RWPE1 (cell line): ENCODE measurements around the gene DGKQ.

Experiments used
- CTCF ChIA-PET: fragments of 350-600 bp; sonication (Branson Sonifier 250); formaldehyde crosslinking; extraction: SDS; loops from one replicate; lab custom pipeline; 2021; lab: Yijun Ruan, JAX
- POLR2A ChIA-PET: fragments of 400-600 bp; formaldehyde crosslinking; extraction: SDS; loops from one replicate; lab custom pipeline; 2020; ENCODE audit warnings: antibody characterized with exemption; ENCODE audit not compliant: low non-redundant PET; lab: Yijun Ruan, JAX
- DNase-seq: peaks from one replicate; pipeline ENCODE4 v3.0.0; 2012; ENCODE audit warnings: low spot score
- H3K27ac ChIP-seq: fragments of 450-650 bp; 2 replicates; pipeline ENCODE4 v1.5.1; 2017
- TF ChIP-seq, protein P1 (sequence below): fragments of 450-650 bp; conservative IDR thresholded peaks from 2 replicates; pipeline ENCODE4 v1.5.1; 2017; ENCODE audit warnings: low read depth, mild to moderate bottlenecking

DGKQ gene

DNA sequence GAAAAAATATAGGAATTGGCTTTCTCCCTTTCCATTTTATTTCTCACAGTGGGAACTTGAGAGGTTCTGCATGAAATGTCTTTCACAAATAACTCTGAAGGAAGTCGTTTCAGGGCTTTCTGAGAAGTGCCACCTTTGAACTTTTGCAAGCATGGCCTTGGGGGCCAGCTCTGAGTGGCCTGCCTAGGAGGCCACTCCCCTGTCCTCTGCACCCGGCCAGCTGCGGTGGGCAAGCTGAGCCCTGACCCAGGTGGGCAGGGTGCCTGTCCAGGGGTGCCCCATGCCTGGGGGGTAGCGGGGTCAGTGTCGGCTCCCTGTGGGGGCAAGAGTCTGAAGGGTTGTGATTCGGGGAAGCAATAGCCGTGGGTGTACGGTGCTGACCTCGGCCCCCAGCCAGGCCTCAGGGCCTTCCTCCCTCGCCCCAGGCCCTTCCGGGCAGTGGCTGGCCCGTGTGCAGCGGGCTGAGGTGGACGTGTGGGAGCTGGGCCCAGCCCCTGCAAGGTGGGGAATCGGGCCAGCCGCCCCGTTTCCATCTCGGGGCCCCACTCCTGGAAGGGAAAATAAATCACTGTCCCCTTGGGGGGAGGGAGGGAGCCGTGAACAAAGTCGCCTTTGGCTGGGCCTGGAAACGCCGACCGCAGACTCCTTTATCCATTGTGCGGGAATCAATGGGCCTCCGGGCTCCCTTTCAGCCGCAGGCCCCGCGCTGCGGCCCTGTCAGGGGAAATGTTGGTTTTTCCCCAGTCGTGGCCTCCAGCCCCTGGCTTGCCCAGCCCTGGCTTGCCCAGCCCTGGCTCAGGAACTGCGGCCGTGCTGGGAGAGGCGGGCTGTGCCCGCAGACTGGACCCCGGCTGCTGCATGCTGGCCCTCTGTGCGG is 41.2 kb upstream of the DGKQ start:
- H3K27ac ChIP-seq: peak overlapping the region; percentile 84; the same call in 1 of the 2 replicates
- POLR2A ChIA-PET: no interaction called here
- CTCF ChIA-PET: no interaction called here
- no peak for DNase-seq
- TF ChIP-seq, protein P1, sequence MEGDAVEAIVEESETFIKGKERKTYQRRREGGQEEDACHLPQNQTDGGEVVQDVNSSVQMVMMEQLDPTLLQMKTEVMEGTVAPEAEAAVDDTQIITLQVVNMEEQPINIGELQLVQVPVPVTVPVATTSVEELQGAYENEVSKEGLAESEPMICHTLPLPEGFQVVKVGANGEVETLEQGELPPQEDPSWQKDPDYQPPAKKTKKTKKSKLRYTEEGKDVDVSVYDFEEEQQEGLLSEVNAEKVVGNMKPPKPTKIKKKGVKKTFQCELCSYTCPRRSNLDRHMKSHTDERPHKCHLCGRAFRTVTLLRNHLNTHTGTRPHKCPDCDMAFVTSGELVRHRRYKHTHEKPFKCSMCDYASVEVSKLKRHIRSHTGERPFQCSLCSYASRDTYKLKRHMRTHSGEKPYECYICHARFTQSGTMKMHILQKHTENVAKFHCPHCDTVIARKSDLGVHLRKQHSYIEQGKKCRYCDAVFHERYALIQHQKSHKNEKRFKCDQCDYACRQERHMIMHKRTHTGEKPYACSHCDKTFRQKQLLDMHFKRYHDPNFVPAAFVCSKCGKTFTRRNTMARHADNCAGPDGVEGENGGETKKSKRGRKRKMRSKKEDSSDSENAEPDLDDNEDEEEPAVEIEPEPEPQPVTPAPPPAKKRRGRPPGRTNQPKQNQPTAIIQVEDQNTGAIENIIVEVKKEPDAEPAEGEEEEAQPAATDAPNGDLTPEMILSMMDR: no peak

DNA sequence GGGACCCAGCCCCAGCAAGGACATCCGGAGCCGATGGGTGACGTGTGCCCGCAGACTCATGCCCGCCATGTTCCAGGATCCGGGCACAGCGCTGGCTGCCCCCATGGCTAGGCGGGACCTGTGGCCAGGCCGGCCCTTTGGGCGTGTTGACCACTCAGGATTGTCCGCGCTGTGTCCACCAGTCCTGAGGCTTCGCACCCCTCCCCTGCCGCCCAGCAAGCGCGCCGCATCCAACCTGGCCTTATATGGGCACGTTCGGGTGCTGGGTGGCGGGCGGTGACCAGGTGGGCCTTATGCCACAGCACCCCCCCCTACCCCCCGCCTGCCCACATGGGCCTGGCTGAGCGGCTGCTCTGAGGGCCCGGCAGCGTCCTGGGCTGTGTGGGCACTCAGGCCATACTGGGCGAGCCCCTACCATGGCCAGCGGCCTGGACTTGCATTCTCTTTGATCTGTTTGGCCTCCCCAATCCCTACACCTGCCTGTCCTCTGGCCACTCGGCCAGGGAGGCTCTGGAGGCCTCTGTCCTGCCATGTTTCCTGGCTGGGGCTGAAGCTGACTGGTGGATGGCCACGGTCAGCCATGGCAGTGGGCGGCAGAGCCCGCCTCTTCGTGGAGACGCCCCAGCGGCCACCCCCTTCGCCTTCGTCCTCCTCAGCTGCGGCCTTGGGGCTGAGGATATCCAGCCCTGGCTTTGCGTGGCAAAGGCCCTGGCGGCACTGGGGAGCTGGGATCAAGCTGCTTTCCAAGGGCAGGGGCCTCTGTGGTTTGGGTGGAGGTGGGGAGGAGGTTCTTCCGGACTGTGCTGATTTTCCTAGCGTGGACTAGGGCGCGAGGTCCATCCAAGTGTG is 40.1 kb upstream of the DGKQ start:
- ChIA-PET POLR2A (no interaction called here), CTCF (interaction anchor here (0.6 kb wide), 1 partner anchor 270 kb away, joined by 3 read pairs; no protein-coding TSS in a partner anchor)
- DNase-seq: no peak
- H3K27ac ChIP-seq: peak overlapping the region; percentile 84
- TF ChIP-seq, protein P1: no peak

DNA sequence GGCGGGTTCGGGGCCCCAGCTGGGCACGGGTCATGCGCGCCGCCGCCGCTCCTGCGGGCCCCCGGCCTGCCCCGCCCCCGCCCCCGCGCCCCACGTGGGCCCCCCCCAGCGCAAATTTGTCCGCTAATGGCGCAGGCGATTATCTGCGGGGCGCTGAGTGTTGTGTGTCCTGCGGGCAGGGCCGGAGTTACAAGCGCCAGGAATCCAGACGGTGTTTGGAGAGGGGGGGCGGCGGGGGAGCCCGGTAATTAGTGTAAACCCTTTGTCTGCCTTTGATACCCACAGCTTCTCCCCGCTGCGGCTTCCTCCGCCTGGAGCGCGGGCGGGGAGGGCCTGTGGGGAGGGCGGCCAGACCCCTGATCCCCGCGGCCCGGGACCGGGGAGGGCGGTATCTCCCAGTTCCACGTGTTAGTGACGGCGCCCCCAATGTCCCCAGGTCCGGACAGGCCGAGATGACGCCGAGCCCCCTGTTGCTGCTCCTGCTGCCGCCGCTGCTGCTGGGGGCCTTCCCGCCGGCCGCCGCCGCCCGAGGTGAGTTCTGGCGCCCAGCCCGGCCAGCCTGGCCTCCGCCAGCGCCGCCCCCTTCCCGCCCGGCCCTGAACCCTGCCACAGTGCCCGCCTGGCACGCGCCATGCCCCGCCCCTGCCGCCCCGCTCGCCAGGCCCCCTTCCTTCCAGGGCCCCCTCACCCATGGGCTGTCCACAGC is 38.8 kb upstream of the DGKQ start:
- peak overlapping the region; percentile 84 for H3K27ac ChIP-seq
- ChIA-PET CTCF (interaction anchor here (0.6 kb wide), 2 partner anchors 270 to 272 kb away, joined by 3 read pairs; no protein-coding TSS in a partner anchor), POLR2A (no interaction called here)
- TF ChIP-seq, protein P1: no peak
- DNase-seq: peak; percentile 31

DNA sequence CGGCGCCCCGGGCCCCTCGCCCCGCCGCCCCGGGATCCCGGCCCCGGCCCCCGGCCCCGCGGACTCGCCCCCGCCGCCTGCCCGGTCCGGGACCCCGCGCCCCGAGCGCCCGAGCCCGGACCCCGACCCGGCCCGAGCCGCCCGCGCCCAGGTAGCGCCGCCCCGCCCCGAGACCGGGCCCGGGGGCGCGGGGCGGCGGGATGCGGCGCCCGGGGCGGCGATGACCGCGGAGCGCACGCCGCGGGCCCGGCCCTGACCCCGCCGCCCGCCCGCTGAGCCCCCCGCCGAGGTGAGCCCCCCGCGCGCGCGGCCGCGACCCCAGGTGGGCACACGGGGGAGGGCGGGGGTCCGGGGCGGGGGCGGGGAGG is 38.3 kb upstream of the DGKQ start:
- H3K27ac ChIP-seq: peak overlapping the region; percentile 84
- ChIA-PET CTCF (no interaction called here), POLR2A (no interaction called here)
- TF ChIP-seq, protein P1: no peak
- no peak for DNase-seq

DNA sequence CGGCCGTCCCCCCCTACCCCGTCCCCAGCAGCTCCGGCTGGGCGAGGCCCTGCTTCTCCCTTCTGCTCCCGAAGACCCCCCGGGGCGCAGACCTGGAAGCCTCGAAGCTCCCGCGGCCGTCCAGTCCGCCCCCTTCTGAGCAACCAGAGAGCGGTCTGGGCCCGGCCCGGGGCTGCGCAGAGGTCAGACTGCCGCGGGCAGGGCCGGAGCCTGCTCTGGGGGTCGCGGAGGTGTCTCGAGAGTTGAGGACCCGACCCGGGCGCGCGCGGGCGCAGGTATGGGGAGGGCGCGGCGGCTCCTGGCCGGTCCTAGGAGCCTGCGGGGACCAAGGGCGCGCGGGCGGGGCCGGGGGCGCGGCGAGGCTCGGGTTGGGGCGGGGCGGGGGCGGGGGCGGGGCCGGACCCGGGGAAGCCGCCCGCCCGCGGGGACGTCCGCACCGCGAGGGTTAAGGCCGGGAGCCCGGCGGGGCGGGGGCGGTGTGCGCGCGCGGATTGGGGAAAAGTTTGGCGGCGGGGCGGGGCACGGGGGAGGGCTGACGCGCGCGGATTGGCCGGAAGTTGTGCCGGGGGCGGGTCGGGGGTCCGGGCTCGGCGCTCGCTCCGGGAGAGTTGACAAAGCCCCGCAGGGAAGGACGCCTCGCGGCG is 37.8 kb upstream of the DGKQ start, which contains the start of gene FGFRL1:
Gene FGFRL1, plus strand, starts transcription at position 605 of the 644 bp plus-strand sequence. CDS start 860 bp downstream, outside the sequence.
- peak; percentile 85 for DNase-seq
- CTCF ChIA-PET: interaction anchor here (0.6 kb wide), 2 partner anchors 230 to 246 kb away, joined by 3 read pairs; no protein-coding TSS in a partner anchor
- H3K27ac ChIP-seq: peak within 1 kb of the TSS; percentile 84
- POLR2A ChIA-PET: interaction anchor here (0.9 kb wide), 1 partner anchor 27 kb away, joined by 3 read pairs; no protein-coding TSS in a partner anchor
- TF ChIP-seq, protein P1: no peak
